K562 (cell line): Measurements from ENCODE around the gene ZNF224. TPM values are rescaled to one million over a fixed set of nuclear protein-coding genes. Genes with fewer than 3 reads are reported as not detected.

Experiments
- ATAC-seq: fragments of 200-7000 bp; cut with Tn5 transposase; 3 replicates; pipeline ENCODE4 v1.9.1; 2020; ENCODE audit warnings: moderate library complexity
- BruUV-seq: library from RNA; stranded (reverse); fragments of 400-500 nt; replicated peaks from 2 replicates; lab custom pipeline; 2021; lab: Mats Ljungman, UMichigan
- CTCF ChIA-PET: fragments of 300-600 bp; formaldehyde crosslinking; extraction: SDS; loops from one replicate; lab custom pipeline; 2021; ENCODE audit warnings: low intra/inter-chr PET ratio; lab: Yijun Ruan, JAX
- POLR2A ChIA-PET: fragments of 300-600, 350-650 bp; sonication (Branson Sonifier 250); formaldehyde crosslinking; extraction: SDS; loops from one replicate; lab custom pipeline; 2021; ENCODE audit warnings: antibody characterized with exemption, inconsistent platforms; lab: Yijun Ruan, JAX
- DNase-seq, 4 experiments: peaks; one replicate each; pipeline versions ENCODE4 v3.0.0 to v3.0.0-alpha.2; 2011 to 2018; ENCODE audit warnings: low spot score in 3 of 4, mixed read lengths in 3 of 4; ENCODE audit errors: extremely low read depth in 1 of 4
- FAIRE-seq: peaks from 2 replicates; lab custom pipeline; 2011; peaks lifted over from hg19 to GRCh38; lab: Jason Lieb, UNC
- H2AFZ ChIP-seq: 2 replicates; pipeline ENCODE4 v1.6.0; 2011; ENCODE audit warnings: low read depth, low read length, control low read depth, inconsistent platforms
- H3K27ac ChIP-seq: fragments of 200-600 bp; 3 replicates; pipeline ENCODE4 v1.8.0; 2011; ENCODE audit warnings: low read depth, mild to moderate bottlenecking, control low read depth, inconsistent platforms, low read length, moderate library complexity, mixed read lengths; ENCODE audit errors: extremely low read depth
- H3K27me3 ChIP-seq, 2 experiments: fragments of 300-600 bp in 1 of 2; 2 replicates in 1 of 2; 3 replicates in 1 of 2; pipeline versions ENCODE4 v1.6.0 to v1.8.0; 2011; ENCODE audit warnings: inconsistent platforms in 2 of 2, low read length in 2 of 2, mild to moderate bottlenecking in 1 of 2, mixed read lengths in 1 of 2, moderate library complexity in 1 of 2; ENCODE audit not compliant: control insufficient read depth in 2 of 2, insufficient read depth in 2 of 2
- H3K36me3 ChIP-seq: fragments of 300-600 bp; 3 replicates; pipeline ENCODE4 v1.8.0; 2011; ENCODE audit warnings: mild to moderate bottlenecking, low read length, inconsistent platforms; ENCODE audit not compliant: control insufficient read depth, insufficient read depth
- H3K4me1 ChIP-seq, 2 experiments: fragments of 200-600 bp in 1 of 2; replicated peaks in 1 of 2; 2 replicates in 1 of 2; 3 replicates in 1 of 2; pipeline versions ENCODE4 v1.5.1 to v1.8.0; 2011; ENCODE audit warnings: inconsistent platforms in 2 of 2, low read length in 2 of 2, mild to moderate bottlenecking in 1 of 2, mixed read lengths in 1 of 2, moderate library complexity in 1 of 2; ENCODE audit not compliant: control insufficient read depth in 2 of 2, insufficient read depth in 2 of 2
- H3K4me2 ChIP-seq: 2 replicates; pipeline ENCODE4 v1.6.1; 2011; ENCODE audit warnings: low read length, control low read depth, inconsistent platforms, mixed read lengths; ENCODE audit not compliant: insufficient read depth
- H3K4me3 ChIP-seq: fragments of 200-600 bp; sonication (generic), shearing (Covaris generic); 2 replicates; pipeline ENCODE4 v1.5.1; 2016; ENCODE audit warnings: control low read depth, inconsistent platforms
- H3K79me2 ChIP-seq: fragments of 200-600 bp; 3 replicates; pipeline ENCODE4 v1.8.0; 2011; ENCODE audit warnings: low read length, inconsistent platforms; ENCODE audit not compliant: control insufficient read depth, insufficient read depth
- H3K9ac ChIP-seq, 2 experiments: 2 replicates each; pipeline versions ENCODE4 v1.6.0 to v1.6.1; 2011; ENCODE audit warnings: low read depth in 2 of 2, low read length in 2 of 2, control low read depth in 1 of 2, inconsistent platforms in 1 of 2, mild to moderate bottlenecking in 1 of 2, mixed read lengths in 1 of 2; ENCODE audit not compliant: insufficient read depth in 1 of 2
- H3K9me1 ChIP-seq: one replicate; pipeline ENCODE4 v1.6.0; 2011; ENCODE audit warnings: inconsistent platforms, mild to moderate bottlenecking, low read length, moderate library complexity; ENCODE audit not compliant: control insufficient read depth, insufficient read depth
- H3K9me3 ChIP-seq: replicated peaks from 2 replicates; pipeline ENCODE4 v1.5.1; 2011; ENCODE audit warnings: low read depth, low read length, inconsistent platforms; ENCODE audit not compliant: control insufficient read depth, insufficient read depth
- H4K20me1 ChIP-seq: replicated peaks from 2 replicates; pipeline ENCODE4 v1.6.1; 2011; ENCODE audit warnings: low read length, inconsistent platforms, mixed read lengths; ENCODE audit not compliant: control insufficient read depth, insufficient read depth
- BRCA1 ChIP-seq, 2 experiments: fragments of 450-650 bp in 1 of 2; sonication (generic) in 1 of 2; formaldehyde crosslinking in 1 of 2; IDR thresholded peaks; 2 replicates each; pipeline versions ENCODE4 v1.5.0 to v1.6.1; 2017 to 2020; ENCODE audit warnings: mild to moderate bottlenecking in 1 of 2, missing genetic modification reagents in 1 of 2
- BRD9 ChIP-seq: fragments of 450-650 bp; IDR thresholded peaks from 2 replicates; pipeline ENCODE4 v1.6.1; 2018; ENCODE audit warnings: low read depth; ENCODE audit not compliant: partially characterized antibody
- CHD4 ChIP-seq: fragments of 200-600 bp; sonication (generic); IDR thresholded peaks from 3 replicates; pipeline ENCODE4 v1.6.1; 2012; ENCODE audit warnings: low read depth, mild to moderate bottlenecking, mixed read lengths, low read length, inconsistent platforms; ENCODE audit not compliant: insufficient read depth, insufficient replicate concordance, poor library complexity, severe bottlenecking
- ILK ChIP-seq: fragments of 450-650 bp; IDR thresholded peaks from 2 replicates; pipeline ENCODE4 v1.6.1; 2016; ENCODE audit warnings: missing genetic modification characterization, low read depth, mild to moderate bottlenecking, missing compliant biosample characterization, moderate library complexity, borderline replicate concordance
- KHSRP ChIP-seq: fragments of 450-650 bp; IDR thresholded peaks from 2 replicates; pipeline ENCODE4 v1.6.1; 2017
- KLF13 ChIP-seq: fragments of 450-650 bp; IDR thresholded peaks from 2 replicates; pipeline ENCODE4 v1.6.1; 2016; ENCODE audit warnings: missing genetic modification characterization, low read depth, mild to moderate bottlenecking, missing compliant biosample characterization, moderate library complexity, borderline replicate concordance
- MEF2D ChIP-seq: conservative IDR thresholded peaks from 2 replicates; pipeline ENCODE4 v1.6.1; 2016; ENCODE audit warnings: low read depth, missing genetic modification characterization, missing compliant biosample characterization
- PCBP2 ChIP-seq: fragments of 200-400 bp; formaldehyde crosslinking; IDR thresholded peaks from 2 replicates; pipeline ENCODE4 v1.6.1; 2018; ENCODE audit warnings: low read length, low read depth, mild to moderate bottlenecking, moderate library complexity; ENCODE audit not compliant: poor library complexity, severe bottlenecking
- PHB2 ChIP-seq: fragments of 450-650 bp; IDR thresholded peaks from 2 replicates; pipeline ENCODE4 v1.6.1; 2017; ENCODE audit warnings: low read depth
- SMAD2 ChIP-seq: fragments of 150-350 bp; IDR thresholded peaks from 2 replicates; pipeline ENCODE4 v1.6.1; 2014; ENCODE audit warnings: low read depth, mild to moderate bottlenecking, low read length
- SMARCE1 ChIP-seq: fragments of 450-650 bp; IDR thresholded peaks from 2 replicates; pipeline ENCODE4 v1.7.1; 2016; ENCODE audit warnings: mild to moderate bottlenecking
- ZKSCAN8 ChIP-seq: fragments of 200-800 bp; sonication (Bioruptor generic); IDR thresholded peaks from 2 replicates; pipeline ENCODE4 v1.6.1; 2016; ENCODE audit warnings: missing genetic modification characterization, missing compliant biosample characterization
- ZNF384 ChIP-seq: IDR thresholded peaks from 2 replicates; pipeline ENCODE4 v1.6.1; 2012; ENCODE audit warnings: low read depth, low read length, improper control_type of control experiment
- ZNF830 ChIP-seq: fragments of 250-450 bp; sonication (Bioruptor Pico); IDR thresholded peaks from 2 replicates; pipeline ENCODE4 v1.5.0; 2021; ENCODE audit warnings: mild to moderate bottlenecking
- WGBS: fragments of 100-300 bp; shearing (Covaris generic); methylation state at CpG from one replicate; pipeline ENCODE4 v1.1.6; 2016; ENCODE audit warnings: low coverage, mixed read lengths; ENCODE audit not compliant: insufficient coverage; ENCODE audit errors: missing lambda C conversion rate; 5-methylcytosine and 5-hydroxymethylcytosine counted together
- in situ Hi-C: fragments of 300-500 bp; cut with MboI; formaldehyde crosslinking; loops from 4 replicates; pipeline ENCODE4 v1.15.0; 2018; ENCODE audit warnings: inconsistent platforms, mixed read lengths
- intact Hi-C: fragments of 100-400 bp; cut with micrococcal nuclease; formaldehyde crosslinking; loops from 2 replicates; pipeline ENCODE4 v1.14.2; 2022
- polyA plus RNA-seq, 8 experiments: library from polyadenylated mRNA; depleted of rRNA in 4 of 8; stranded (reverse) in 5 of 8; unstranded in 3 of 8; fragments of >200 nt; fragmentation: Nextera tagmentation in 2 of 8; fragmentation: Illumina TruSeq in 1 of 8; extraction: Ambion mirVana in 2 of 8; extraction: Trizol in 1 of 8; gene quantifications; 2 replicates each; pipeline versions ENCODE4 v1.2.1 to v1.2.3, GENCODE V29; 2011 to 2014; ENCODE audit warnings: inconsistent platforms in 1 of 8, missing spikeins in 1 of 8
- total RNA-seq, 7 experiments: library from RNA; depleted of rRNA in 6 of 7; stranded (reverse); fragments of >200 nt in 6 of 7; fragmentation: Illumina TruSeq in 2 of 7; extraction: Trizol in 2 of 7; gene quantifications; 2 replicates each; pipeline versions ENCODE4 v1.2.1 to v1.2.3, GENCODE V29; 2011 to 2021; ENCODE audit warnings: low replicate concordance in 1 of 7
- TF ChIP-seq, protein P1 (sequence below): fragments of 450-650 bp; IDR thresholded peaks from 2 replicates; pipeline ENCODE4 v1.6.1; 2014; ENCODE audit warnings: low read depth, mild to moderate bottlenecking, moderate library complexity, borderline replicate concordance

The ZNF224 gene
- total and polyA plus RNA-seq, 9 of the 15 experiments (the other 6 are each of a cell fraction or from before 2014, with no cell fraction given), result 4.4 to 15.6 (median 10.0) TPM

- WGBS, result 0% methylated on average over 2 of the region's 2 CpGs
- BruUV-seq, result no TSS peak
- H3K36me3 ChIP-seq, result no peaks in the 10 kb centered on the region
- no peak for DNase-seq
- TF ChIP-seq MEF2D (tag), result no peak
- no peak for TF ChIP-seq BRCA1 (IDR thresholded peaks at IDR 0.05)
- TF ChIP-seq BRCA1 (CRISPR knock-in tag; IDR thresholded peaks at IDR 0.05), result no peak
- TF ChIP-seq CHD4, result no peak
- no peak for TF ChIP-seq KHSRP
- TF ChIP-seq SMAD2, result no peak
- TF ChIP-seq, all 486 proteins: peak for 0
- H3K9me1 ChIP-seq, result no peaks in the 10 kb centered on the region
- H3K4me3 ChIP-seq, result no peak overlapping the region
- ChIA-PET CTCF (no interaction called here), POLR2A (no interaction called here)
- H3K9me3 ChIP-seq, result no peaks in the 10 kb centered on the region
- no peaks in the 10 kb centered on the region for H4K20me1 ChIP-seq
- no peaks in the 10 kb centered on the region; a peak in 2 of 5 replicates for H3K27me3 ChIP-seq
- FAIRE-seq, result no peak
- no peak overlapping the region for H3K27ac ChIP-seq
- ATAC-seq, result no peak
- no peak overlapping the region for H2AFZ ChIP-seq
- intact Hi-C loops (no loop called here), in situ Hi-C loops (no loop called here)
- no peaks in the 10 kb centered on the region for H3K4me1 ChIP-seq
- no peak overlapping the region for H3K9ac ChIP-seq
- no peak overlapping the region for H3K4me2 ChIP-seq
- H3K79me2 ChIP-seq, result no peaks in the 10 kb centered on the region
Measured at GRCh38 chr19:44059229-44059628, 34.9 kb upstream of the ZNF224 start.

DNA sequence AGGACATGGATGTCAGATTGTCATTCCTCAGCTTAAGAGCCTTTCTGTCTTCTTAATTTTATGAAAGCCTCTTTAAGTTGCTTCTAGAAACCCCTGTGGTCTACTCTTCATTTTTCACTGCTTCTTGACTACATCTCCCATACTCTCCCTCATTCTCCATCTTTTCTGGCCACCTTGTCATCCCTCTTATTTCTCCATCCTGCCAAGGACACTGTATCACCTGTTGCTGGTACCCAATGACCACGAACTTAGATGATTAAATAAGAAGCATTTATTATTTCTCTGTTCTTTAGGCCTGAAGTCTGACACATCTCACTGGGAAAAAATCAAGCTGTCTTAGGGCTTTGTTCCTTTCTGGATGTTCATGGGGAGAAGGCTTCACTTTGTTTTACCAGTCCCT is 33.1 kb upstream of the ZNF224 start:
- Histone ChIP-seq H3K4me1 (no peaks in the 10 kb centered on the region), H3K9me3 (no peaks in the 10 kb centered on the region), H3K27ac (no peak overlapping the region), H3K9ac (no peak overlapping the region), H3K4me2 (no peak overlapping the region), H3K27me3 (no peaks in the 10 kb centered on the region; a peak in 2 of 5 replicates), H4K20me1 (no peaks in the 10 kb centered on the region), H3K36me3 (no peaks in the 10 kb centered on the region), H3K9me1 (no peaks in the 10 kb centered on the region), H3K79me2 (no peaks in the 10 kb centered on the region), H2AFZ (no peak overlapping the region), H3K4me3 (no peak overlapping the region)
- FAIRE-seq (no peak), DNase-seq (no peak), ATAC-seq (no peak)
- POLR2A ChIA-PET, result interaction anchor here (0.7 to 1.7 kb wide), 3 partner anchors 9 to 299 kb away, joined by 3 to 5 read pairs (median 3); no protein-coding TSS in a partner anchor
- CTCF ChIA-PET, result no interaction called here
- intact Hi-C loops, result no loop called here
- in situ Hi-C loops, result no loop called here
- BruUV-seq, result no TSS peak
- 0% methylated on average over 1 of the region's 1 CpG for WGBS
- TF ChIP-seq ZKSCAN8 (CRISPR knock-in tag), result no peak
- TF ChIP-seq PCBP2, result no peak
- TF ChIP-seq KLF13 (tag), result no peak
- no peak for TF ChIP-seq PHB2
- TF ChIP-seq SMARCE1, result no peak
- TF ChIP-seq ILK (tag), result no peak
- no peak for TF ChIP-seq ZNF384
- TF ChIP-seq BRD9, result no peak
- no peak for TF ChIP-seq ZNF830 (CRISPR knock-in tag)
- TF ChIP-seq, protein P1, sequence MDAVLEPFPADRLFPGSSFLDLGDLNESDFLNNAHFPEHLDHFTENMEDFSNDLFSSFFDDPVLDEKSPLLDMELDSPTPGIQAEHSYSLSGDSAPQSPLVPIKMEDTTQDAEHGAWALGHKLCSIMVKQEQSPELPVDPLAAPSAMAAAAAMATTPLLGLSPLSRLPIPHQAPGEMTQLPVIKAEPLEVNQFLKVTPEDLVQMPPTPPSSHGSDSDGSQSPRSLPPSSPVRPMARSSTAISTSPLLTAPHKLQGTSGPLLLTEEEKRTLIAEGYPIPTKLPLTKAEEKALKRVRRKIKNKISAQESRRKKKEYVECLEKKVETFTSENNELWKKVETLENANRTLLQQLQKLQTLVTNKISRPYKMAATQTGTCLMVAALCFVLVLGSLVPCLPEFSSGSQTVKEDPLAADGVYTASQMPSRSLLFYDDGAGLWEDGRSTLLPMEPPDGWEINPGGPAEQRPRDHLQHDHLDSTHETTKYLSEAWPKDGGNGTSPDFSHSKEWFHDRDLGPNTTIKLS, result no peak
